HepG2 (cell line): ENCODE results near the gene TTBK2. TPM values are rescaled to one million over a fixed set of nuclear protein-coding genes. Genes with fewer than 3 reads are reported as not detected.

Experiments
- ATAC-seq: fragments of 200-7000 bp; cut with Tn5 transposase; 3 replicates; pipeline ENCODE4 v1.9.1; 2020; ENCODE audit warnings: mild to moderate bottlenecking, moderate library complexity
- BruUV-seq: library from RNA; stranded (reverse); fragments of 400-500 nt; replicated peaks from 2 replicates; lab custom pipeline; 2021; lab: Mats Ljungman, UMichigan
- CTCF ChIA-PET: fragments of 300-600 bp; formaldehyde crosslinking; extraction: SDS; loops from one replicate; lab custom pipeline; 2021; ENCODE audit warnings: low total read pairs, inconsistent platforms, low intra/inter-chr PET ratio; lab: Yijun Ruan, JAX
- POLR2A ChIA-PET: fragments of 350-600 bp; sonication (Branson Sonifier 250); formaldehyde crosslinking; loops from one replicate; lab custom pipeline; 2020; ENCODE audit warnings: antibody characterized with exemption, inconsistent platforms; lab: Yijun Ruan, JAX
- DNase-seq: peaks from one replicate; pipeline ENCODE4 v3.0.0-alpha.2; 2015; ENCODE audit warnings: low spot score
- FAIRE-seq: peaks from 3 replicates; lab custom pipeline; 2011; peaks lifted over from hg19 to GRCh38; lab: Jason Lieb, UNC
- H2AFZ ChIP-seq: one replicate; pipeline ENCODE4 v1.6.1; 2011; ENCODE audit warnings: low read length, inconsistent platforms
- H3K27ac ChIP-seq: fragments of 300-600 bp; 3 replicates; pipeline ENCODE4 v1.8.0; 2011; ENCODE audit warnings: mixed run types, mild to moderate bottlenecking, mixed read lengths, low read length, inconsistent platforms; ENCODE audit not compliant: insufficient read depth; ENCODE audit errors: extremely low read length
- H3K27me3 ChIP-seq, 2 experiments: fragments of 200-600 bp in 1 of 2; 2 replicates in 1 of 2; 3 replicates in 1 of 2; pipeline versions ENCODE4 v1.6.0 to v1.8.0; 2011; ENCODE audit warnings: low read length in 2 of 2, mild to moderate bottlenecking in 2 of 2, moderate library complexity in 2 of 2, inconsistent platforms in 1 of 2; ENCODE audit not compliant: insufficient read depth in 2 of 2, control insufficient read depth in 1 of 2
- H3K36me3 ChIP-seq, 2 experiments: fragments of 200-600 bp in 1 of 2; replicated peaks in 1 of 2; 2 replicates in 1 of 2; 3 replicates in 1 of 2; pipeline versions ENCODE4 v1.5.1 to v1.8.0; 2011; ENCODE audit warnings: low read length in 2 of 2, inconsistent platforms in 1 of 2; ENCODE audit not compliant: insufficient read depth in 2 of 2, control insufficient read depth in 1 of 2
- H3K4me1 ChIP-seq: 2 replicates; pipeline ENCODE4 v1.5.1; 2012; ENCODE audit warnings: low read length, inconsistent platforms; ENCODE audit not compliant: insufficient read depth
- H3K4me2 ChIP-seq: 2 replicates; pipeline ENCODE4 v1.6.0; 2011; ENCODE audit warnings: low read depth, low read length, inconsistent platforms
- H3K4me3 ChIP-seq, 3 experiments: fragments of 200-600 bp in 1 of 3; sonication (generic), shearing (Covaris generic) in 1 of 3; replicated peaks in 1 of 3; 2 replicates each; pipeline ENCODE4 v1.5.1; 2011 to 2016; ENCODE audit warnings: low read length in 3 of 3, inconsistent platforms in 2 of 3, low read depth in 2 of 3, mild to moderate bottlenecking in 2 of 3, control low read depth in 1 of 3, mixed read lengths in 1 of 3; ENCODE audit not compliant: insufficient read depth in 1 of 3
- H3K79me2 ChIP-seq: one replicate; pipeline ENCODE4 v1.6.1; 2011; ENCODE audit warnings: low read length, inconsistent platforms; ENCODE audit not compliant: insufficient read depth
- H3K9ac ChIP-seq: 2 replicates; pipeline ENCODE4 v1.6.0; 2011; ENCODE audit warnings: mild to moderate bottlenecking, low read depth, low read length, inconsistent platforms; ENCODE audit not compliant: insufficient read depth
- H3K9me3 ChIP-seq: 2 replicates; pipeline ENCODE4 v1.5.1; 2012; ENCODE audit warnings: mild to moderate bottlenecking, low read length
- H4K20me1 ChIP-seq: 2 replicates; pipeline ENCODE4 v1.6.0; 2011; ENCODE audit warnings: inconsistent platforms, mild to moderate bottlenecking, low read length, moderate library complexity; ENCODE audit not compliant: insufficient read depth
- BRD4 ChIP-seq: sonication (generic); formaldehyde crosslinking; IDR thresholded peaks from 2 replicates; pipeline ENCODE4 v1.4.0; 2020; ENCODE audit warnings: missing genetic modification reagents
- HES4 ChIP-seq: sonication (generic); formaldehyde crosslinking; IDR thresholded peaks from 2 replicates; pipeline ENCODE4 v1.9.0; 2021; ENCODE audit warnings: mild to moderate bottlenecking, missing genetic modification reagents, borderline replicate concordance
- KLF6 ChIP-seq: IDR thresholded peaks from 2 replicates; pipeline ENCODE4 v1.8.0; 2016; ENCODE audit warnings: missing biosample characterization, missing genetic modification reagents
- MAZ ChIP-seq, 2 experiments: sonication (generic) in 1 of 2; formaldehyde crosslinking in 1 of 2; IDR thresholded peaks; 2 replicates each; pipeline versions ENCODE4 v1.5.0 to v1.6.1; 2012 to 2020; ENCODE audit warnings: low read depth in 2 of 2, mild to moderate bottlenecking in 2 of 2, borderline replicate concordance in 1 of 2, improper control_type of control experiment in 1 of 2, low read length in 1 of 2, missing genetic modification reagents in 1 of 2, moderate library complexity in 1 of 2
- NFYB ChIP-seq: sonication (generic); formaldehyde crosslinking; IDR thresholded peaks from 2 replicates; pipeline ENCODE4 v1.4.0; 2020; ENCODE audit warnings: missing genetic modification reagents
- STAG1 ChIP-seq: sonication (generic); formaldehyde crosslinking; IDR thresholded peaks from 2 replicates; pipeline ENCODE4 v1.4.0; 2020; ENCODE audit warnings: missing genetic modification reagents
- TMF1 ChIP-seq: sonication (generic); formaldehyde crosslinking; IDR thresholded peaks from 2 replicates; pipeline ENCODE4 v1.8.1; 2022; ENCODE audit warnings: low read depth, missing genetic modification reagents
- WGBS: methylation state at CpG from one replicate; pipeline ENCODE4 v1.1.6; 2017; ENCODE audit warnings: low lambda C conversion rate; 5-methylcytosine and 5-hydroxymethylcytosine counted together
- in situ Hi-C: cut with HindIII; loops from 2 replicates; pipeline ENCODE4 v1.10.0; 2017; ENCODE audit warnings: low pct_unique_long_range_greater_than_20kb; ENCODE audit not compliant: extremely low pct_ligation_motif_present
- intact Hi-C: fragments of 100-400 bp; cut with micrococcal nuclease; formaldehyde crosslinking; loops from one replicate; pipeline ENCODE4 v1.10.0; 2022; ENCODE audit not compliant: unreplicated experiment
- polyA plus RNA-seq, 8 experiments: library from polyadenylated mRNA; depleted of rRNA in 3 of 8; stranded (reverse) in 7 of 8; unstranded in 1 of 8; fragments of >200 nt; fragmentation: Illumina TruSeq in 4 of 8; extraction: Trizol in 4 of 8; gene quantifications; 2 replicates each; pipeline versions ENCODE4 v1.2.1 to v1.2.3, GENCODE V29; 2011 to 2016; ENCODE audit warnings: low read depth in 4 of 8, missing spikeins in 1 of 8, mixed read lengths in 1 of 8; ENCODE audit not compliant: insufficient read depth in 1 of 8
- total RNA-seq, 5 experiments: library from RNA; depleted of rRNA; stranded (reverse); fragments of >200 nt; fragmentation: Illumina TruSeq; extraction: Trizol; gene quantifications; 2 replicates each; pipeline ENCODE4 v1.2.3, GENCODE V29; 2016; ENCODE audit warnings: low read depth in 1 of 5
- TF ChIP-seq, protein P1 (sequence below): sonication (generic); formaldehyde crosslinking; conservative IDR thresholded peaks from 2 replicates; pipeline ENCODE4 v1.8.1; 2023; ENCODE audit warnings: missing genetic modification reagents
- TF ChIP-seq, protein P2 (sequence below): sonication (generic); formaldehyde crosslinking; IDR thresholded peaks from 2 replicates; pipeline ENCODE4 v1.4.0; 2020; ENCODE audit warnings: missing genetic modification reagents
- TF ChIP-seq, protein P3 (sequence below): sonication (generic); formaldehyde crosslinking; IDR thresholded peaks from 2 replicates; pipeline ENCODE4 v1.5.0; 2020; ENCODE audit warnings: mild to moderate bottlenecking, missing genetic modification reagents, moderate library complexity

Gene TTBK2
- total and polyA plus RNA-seq, 2 of the 13 experiments (the other 11 are each of a cell fraction or from before 2014, with no cell fraction given): 5.1 to 7.4 TPM

DNA sequence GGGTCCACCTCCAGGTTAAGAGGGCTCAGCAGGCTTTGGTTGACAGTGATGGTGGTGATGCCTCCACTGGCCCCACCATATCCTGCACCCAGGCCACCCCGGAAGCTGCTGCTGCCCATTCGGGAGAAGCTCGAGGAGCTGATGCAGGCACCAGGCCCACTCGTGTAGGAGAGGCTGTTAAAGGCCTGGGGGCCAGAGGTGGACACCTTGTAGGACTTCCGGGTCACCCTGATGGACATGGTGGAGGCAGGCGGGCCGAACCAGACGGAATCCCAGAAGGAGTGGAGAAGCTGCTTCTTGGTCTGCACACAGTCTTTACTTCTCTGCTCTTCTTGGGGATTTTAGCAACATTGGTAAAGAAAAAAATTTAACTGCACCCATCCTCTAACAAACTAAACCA lies 118.4 kb downstream of the TTBK2 start (continued):
- TF ChIP-seq MAZ (IDR thresholded peaks at IDR 0.05; ENCODE audit: borderline replicate concordance, low read depth, low read length) (no peak), MAZ (CRISPR knock-in tag; IDR thresholded peaks at IDR 0.05; ENCODE audit: low read depth) (no peak), KLF6 (no peak), HES4 (CRISPR knock-in tag) (no peak)

DNA sequence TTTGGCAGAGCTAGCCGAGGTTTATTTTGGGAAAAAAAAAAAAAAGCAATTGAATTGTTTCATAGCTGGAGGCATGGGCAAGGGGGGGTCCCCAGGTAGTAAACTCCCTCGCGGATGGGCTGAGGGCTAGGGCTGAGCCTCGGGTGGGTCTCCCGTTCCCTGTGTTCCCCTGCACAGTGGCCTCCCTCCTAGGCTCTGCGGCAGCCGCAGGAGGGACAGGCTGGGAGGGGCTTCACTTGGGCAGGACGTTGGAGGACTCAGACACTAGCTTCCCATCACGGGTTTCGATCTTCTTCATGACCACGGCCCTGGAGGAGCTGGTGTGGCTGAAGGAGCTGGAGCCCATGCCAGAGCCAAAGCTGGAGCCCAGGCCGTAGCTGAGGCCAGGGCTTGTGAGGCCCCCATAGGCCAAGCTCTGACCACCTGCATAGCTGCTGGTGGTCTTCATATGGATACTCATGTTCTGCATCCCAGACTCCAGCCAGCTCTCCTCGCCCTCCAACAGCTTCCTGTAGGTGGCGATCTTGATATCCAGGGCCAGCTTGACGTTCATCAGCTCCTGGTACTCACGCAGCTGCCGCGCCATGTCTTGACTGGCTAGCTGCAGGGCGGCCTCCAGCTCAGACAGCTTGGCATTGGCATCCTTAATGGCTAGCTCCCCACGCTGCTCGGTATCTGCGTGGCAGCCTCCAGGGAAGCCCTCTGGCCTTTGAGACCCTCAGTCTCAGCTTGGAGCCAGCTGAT lies 119.7 kb downstream of the TTBK2 start:
- Histone ChIP-seq H3K27ac (no peak overlapping the region), H4K20me1 (no peaks in the 10 kb centered on the region), H3K79me2 (no peaks in the 10 kb centered on the region), H3K9me3 (no peaks in the 10 kb centered on the region), H3K4me3 (no peak overlapping the region), H2AFZ (no peak overlapping the region), H3K4me2 (no peak overlapping the region)
- ATAC-seq: no peak
- peak; percentile 12 for DNase-seq
- intact Hi-C loops: no loop called here
- FAIRE-seq: no peak
- TF ChIP-seq, protein P1, sequence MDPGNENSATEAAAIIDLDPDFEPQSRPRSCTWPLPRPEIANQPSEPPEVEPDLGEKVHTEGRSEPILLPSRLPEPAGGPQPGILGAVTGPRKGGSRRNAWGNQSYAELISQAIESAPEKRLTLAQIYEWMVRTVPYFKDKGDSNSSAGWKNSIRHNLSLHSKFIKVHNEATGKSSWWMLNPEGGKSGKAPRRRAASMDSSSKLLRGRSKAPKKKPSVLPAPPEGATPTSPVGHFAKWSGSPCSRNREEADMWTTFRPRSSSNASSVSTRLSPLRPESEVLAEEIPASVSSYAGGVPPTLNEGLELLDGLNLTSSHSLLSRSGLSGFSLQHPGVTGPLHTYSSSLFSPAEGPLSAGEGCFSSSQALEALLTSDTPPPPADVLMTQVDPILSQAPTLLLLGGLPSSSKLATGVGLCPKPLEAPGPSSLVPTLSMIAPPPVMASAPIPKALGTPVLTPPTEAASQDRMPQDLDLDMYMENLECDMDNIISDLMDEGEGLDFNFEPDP (CRISPR knock-in tag): 0 out of 2 replicates have a peak, but pooled peaks have one; percentile 54
- TF ChIP-seq NFYB (CRISPR knock-in tag) (no peak), STAG1 (peak; percentile 30), TMF1 (CRISPR knock-in tag) (no peak), BRD4 (CRISPR knock-in tag) (no peak)
- TF ChIP-seq, protein P2, sequence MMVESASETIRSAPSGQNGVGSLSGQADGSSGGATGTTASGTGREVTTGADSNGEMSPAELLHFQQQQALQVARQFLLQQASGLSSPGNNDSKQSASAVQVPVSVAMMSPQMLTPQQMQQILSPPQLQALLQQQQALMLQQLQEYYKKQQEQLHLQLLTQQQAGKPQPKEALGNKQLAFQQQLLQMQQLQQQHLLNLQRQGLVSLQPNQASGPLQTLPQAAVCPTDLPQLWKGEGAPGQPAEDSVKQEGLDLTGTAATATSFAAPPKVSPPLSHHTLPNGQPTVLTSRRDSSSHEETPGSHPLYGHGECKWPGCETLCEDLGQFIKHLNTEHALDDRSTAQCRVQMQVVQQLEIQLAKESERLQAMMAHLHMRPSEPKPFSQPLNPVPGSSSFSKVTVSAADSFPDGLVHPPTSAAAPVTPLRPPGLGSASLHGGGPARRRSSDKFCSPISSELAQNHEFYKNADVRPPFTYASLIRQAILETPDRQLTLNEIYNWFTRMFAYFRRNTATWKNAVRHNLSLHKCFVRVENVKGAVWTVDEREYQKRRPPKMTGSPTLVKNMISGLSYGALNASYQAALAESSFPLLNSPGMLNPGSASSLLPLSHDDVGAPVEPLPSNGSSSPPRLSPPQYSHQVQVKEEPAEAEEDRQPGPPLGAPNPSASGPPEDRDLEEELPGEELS: no peak
- TF ChIP-seq, protein P3, sequence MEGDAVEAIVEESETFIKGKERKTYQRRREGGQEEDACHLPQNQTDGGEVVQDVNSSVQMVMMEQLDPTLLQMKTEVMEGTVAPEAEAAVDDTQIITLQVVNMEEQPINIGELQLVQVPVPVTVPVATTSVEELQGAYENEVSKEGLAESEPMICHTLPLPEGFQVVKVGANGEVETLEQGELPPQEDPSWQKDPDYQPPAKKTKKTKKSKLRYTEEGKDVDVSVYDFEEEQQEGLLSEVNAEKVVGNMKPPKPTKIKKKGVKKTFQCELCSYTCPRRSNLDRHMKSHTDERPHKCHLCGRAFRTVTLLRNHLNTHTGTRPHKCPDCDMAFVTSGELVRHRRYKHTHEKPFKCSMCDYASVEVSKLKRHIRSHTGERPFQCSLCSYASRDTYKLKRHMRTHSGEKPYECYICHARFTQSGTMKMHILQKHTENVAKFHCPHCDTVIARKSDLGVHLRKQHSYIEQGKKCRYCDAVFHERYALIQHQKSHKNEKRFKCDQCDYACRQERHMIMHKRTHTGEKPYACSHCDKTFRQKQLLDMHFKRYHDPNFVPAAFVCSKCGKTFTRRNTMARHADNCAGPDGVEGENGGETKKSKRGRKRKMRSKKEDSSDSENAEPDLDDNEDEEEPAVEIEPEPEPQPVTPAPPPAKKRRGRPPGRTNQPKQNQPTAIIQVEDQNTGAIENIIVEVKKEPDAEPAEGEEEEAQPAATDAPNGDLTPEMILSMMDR: peak; percentile 57
- TF ChIP-seq, all 625 proteins: peak for 3
- ChIA-PET POLR2A (interaction anchor here (0.7 kb wide), 1 partner anchor 415 kb away, joined by 3 read pairs; no protein-coding TSS in a partner anchor), CTCF (no interaction called here)
- no peak overlapping the region for H3K9ac ChIP-seq
- in situ Hi-C loops: loop anchor here (10.0 kb wide), 1 partner anchor 124 kb away; the partner anchor contains the start of gene TTBK2
- BruUV-seq: no TSS peak
- H3K27me3 ChIP-seq: no peaks in the 10 kb centered on the region
- 92% methylated on average over 14 of the region's 22 CpGs for WGBS
- no peaks in the 10 kb centered on the region for H3K4me1 ChIP-seq
- H3K36me3 ChIP-seq: peaks cover 0 to 3% of the 10 kb centered on the region in 2 experiments; a peak in 1 of 5 replicates
